PC-9 (cell line): ENCODE data around the gene TRDN. TPM values are rescaled to one million over a fixed set of nuclear protein-coding genes. Genes with fewer than 3 reads are reported as not detected.
A peak's percentile ranks its signal among the peaks of the same experiment; 100 is the strongest.
"Not testable (repeated sequence)": the region's sequence is repeated elsewhere in the genome, so short reads cannot be mapped to it uniquely, and the experiment has no call there.

Source experiments
- BruUV-seq: library from RNA; stranded (reverse); fragments of 400-500 nt; replicated peaks from 2 replicates; lab custom pipeline; 2021; lab: Mats Ljungman, UMichigan
- CTCF ChIA-PET: fragments of 300-600 bp; sonication (Branson Sonifier 250); formaldehyde crosslinking; loops from one replicate; lab custom pipeline; 2022; ENCODE audit warnings: antibody characterized with exemption; lab: Charles Lee
- POLR2A ChIA-PET: fragments of 300-600 bp; sonication (Branson Sonifier 250); formaldehyde crosslinking; loops from one replicate; lab custom pipeline; 2022; ENCODE audit warnings: antibody characterized with exemption; ENCODE audit not compliant: unreplicated experiment; lab: Charles Lee
- DNase-seq, 2 experiments: peaks; one replicate each; pipeline versions ENCODE4 v3.0.0 to v3.0.0-alpha.2; 2015 to 2022; ENCODE audit warnings: mixed read lengths in 1 of 2
- H2AFZ ChIP-seq: fragments of 200-600 bp; sonication (generic); 2 replicates; pipeline ENCODE4 v1.8.1; 2017; ENCODE audit warnings: antibody characterized with exemption
- H3F3A ChIP-seq: fragments of 200-600 bp; sonication (generic); 2 replicates; pipeline ENCODE4 v1.8.1; 2017; ENCODE audit warnings: antibody characterized with exemption, mild to moderate bottlenecking, low read depth; ENCODE audit not compliant: insufficient read depth
- H3K27ac ChIP-seq: fragments of 200-600 bp; sonication (generic); 2 replicates; pipeline ENCODE4 v1.6.1; 2016; ENCODE audit warnings: mixed run types
- H3K27me3 ChIP-seq: fragments of 200-600 bp; sonication (generic); 2 replicates; pipeline ENCODE4 v1.6.1; 2016; ENCODE audit warnings: low read depth, mixed run types; ENCODE audit not compliant: insufficient read depth
- H3K36me3 ChIP-seq: fragments of 200-600 bp; sonication (generic); 2 replicates; pipeline ENCODE4 v1.6.1; 2016; ENCODE audit warnings: low read depth, mixed run types
- H3K4me1 ChIP-seq: fragments of 200-600 bp; sonication (generic); replicated peaks from 2 replicates; pipeline ENCODE4 v1.6.1; 2016; ENCODE audit warnings: mixed run types; ENCODE audit not compliant: insufficient read depth
- H3K4me2 ChIP-seq: fragments of 200-600 bp; sonication (generic); 2 replicates; pipeline ENCODE4 v1.6.1; 2017; ENCODE audit warnings: mixed run types
- H3K4me3 ChIP-seq: fragments of 200-600 bp; sonication (generic); 2 replicates; pipeline ENCODE4 v1.6.1; 2016; ENCODE audit warnings: mixed run types
- H3K79me2 ChIP-seq: fragments of 200-600 bp; sonication (generic); 2 replicates; pipeline ENCODE4 v1.6.1; 2017; ENCODE audit warnings: low read depth, mixed run types
- H3K9me2 ChIP-seq: fragments of 200-600 bp; sonication (generic); 2 replicates; pipeline ENCODE4 v1.8.1; 2017; ENCODE audit warnings: mild to moderate bottlenecking; ENCODE audit not compliant: insufficient read depth
- H3K9me3 ChIP-seq: fragments of 200-600 bp; sonication (generic); 2 replicates; pipeline ENCODE4 v1.8.1; 2016; ENCODE audit warnings: low read depth; ENCODE audit not compliant: insufficient read depth
- H4K20me1 ChIP-seq: fragments of 200-600 bp; sonication (generic); 2 replicates; pipeline ENCODE4 v1.8.1; 2017; ENCODE audit not compliant: insufficient read depth
- EZH2 ChIP-seq: fragments of 200-600 bp; sonication (generic); IDR thresholded peaks from 2 replicates; pipeline ENCODE4 v1.8.0; 2017; ENCODE audit warnings: antibody characterized with exemption, low read depth
- intact Hi-C: fragments of 100-400 bp; cut with micrococcal nuclease; formaldehyde crosslinking; loops from one replicate; pipeline ENCODE4 v1.10.0; 2022; ENCODE audit not compliant: unreplicated experiment
- total RNA-seq: library from RNA; stranded (reverse); gene quantifications from 2 replicates; pipeline ENCODE4 v1.2.3, GENCODE V29; 2021
- TF ChIP-seq, protein P1 (sequence below): fragments of 200-600 bp; sonication (generic); conservative IDR thresholded peaks from 2 replicates; pipeline ENCODE4 v1.6.1; 2017; ENCODE audit warnings: mixed run types, antibody characterized with exemption, mild to moderate bottlenecking, moderate library complexity

Gene TRDN
- total RNA-seq, 1 experiment from 2014 or later, result not detected

- intact Hi-C loops, result no loop called here
- Histone ChIP-seq H3K4me1 (no peaks in the 10 kb centered on the region), H3F3A (no peaks in the 10 kb centered on the region), H3K79me2 (no peaks in the 10 kb centered on the region), H3K9me2 (peaks cover 8% of the 10 kb centered on the region; the same call in 1 of the 2 replicates), H3K36me3 (no peaks in the 10 kb centered on the region), H2AFZ (0 out of 2 replicates have a peak overlapping the region, but pooled peaks have one; percentile 35), H3K9me3 (no peaks in the 10 kb centered on the region), H3K27me3 (no peaks in the 10 kb centered on the region), H3K4me2 (no peak overlapping the region), H4K20me1 (no peaks in the 10 kb centered on the region), H3K27ac (no peak overlapping the region), H3K4me3 (no peak overlapping the region)
- DNase-seq, result no peak
- POLR2A ChIA-PET, result no interaction called here
- CTCF ChIA-PET, result no interaction called here
- TF ChIP-seq EZH2, result no peak
- TF ChIP-seq, protein P1, sequence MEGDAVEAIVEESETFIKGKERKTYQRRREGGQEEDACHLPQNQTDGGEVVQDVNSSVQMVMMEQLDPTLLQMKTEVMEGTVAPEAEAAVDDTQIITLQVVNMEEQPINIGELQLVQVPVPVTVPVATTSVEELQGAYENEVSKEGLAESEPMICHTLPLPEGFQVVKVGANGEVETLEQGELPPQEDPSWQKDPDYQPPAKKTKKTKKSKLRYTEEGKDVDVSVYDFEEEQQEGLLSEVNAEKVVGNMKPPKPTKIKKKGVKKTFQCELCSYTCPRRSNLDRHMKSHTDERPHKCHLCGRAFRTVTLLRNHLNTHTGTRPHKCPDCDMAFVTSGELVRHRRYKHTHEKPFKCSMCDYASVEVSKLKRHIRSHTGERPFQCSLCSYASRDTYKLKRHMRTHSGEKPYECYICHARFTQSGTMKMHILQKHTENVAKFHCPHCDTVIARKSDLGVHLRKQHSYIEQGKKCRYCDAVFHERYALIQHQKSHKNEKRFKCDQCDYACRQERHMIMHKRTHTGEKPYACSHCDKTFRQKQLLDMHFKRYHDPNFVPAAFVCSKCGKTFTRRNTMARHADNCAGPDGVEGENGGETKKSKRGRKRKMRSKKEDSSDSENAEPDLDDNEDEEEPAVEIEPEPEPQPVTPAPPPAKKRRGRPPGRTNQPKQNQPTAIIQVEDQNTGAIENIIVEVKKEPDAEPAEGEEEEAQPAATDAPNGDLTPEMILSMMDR, result no peak
- BruUV-seq, result no TSS peak
These were observed 182.3 kb downstream of the TRDN start for GRCh38 chr6:123454448-123454847.

GRCh38 chr6:123453071-123453470, 183.7 kb downstream of the TRDN start:
- H3K9me3 ChIP-seq, H3K4me2 ChIP-seq, H3F3A ChIP-seq, H3K27me3 ChIP-seq, CTCF ChIA-PET, H3K36me3 ChIP-seq, H4K20me1 ChIP-seq, H3K9me2 ChIP-seq, BruUV-seq, H3K79me2 ChIP-seq, POLR2A ChIA-PET, intact Hi-C loops, H3K27ac ChIP-seq, H2AFZ ChIP-seq, H3K4me1 ChIP-seq, DNase-seq, H3K4me3 ChIP-seq: not testable (repeated sequence)

DNA sequence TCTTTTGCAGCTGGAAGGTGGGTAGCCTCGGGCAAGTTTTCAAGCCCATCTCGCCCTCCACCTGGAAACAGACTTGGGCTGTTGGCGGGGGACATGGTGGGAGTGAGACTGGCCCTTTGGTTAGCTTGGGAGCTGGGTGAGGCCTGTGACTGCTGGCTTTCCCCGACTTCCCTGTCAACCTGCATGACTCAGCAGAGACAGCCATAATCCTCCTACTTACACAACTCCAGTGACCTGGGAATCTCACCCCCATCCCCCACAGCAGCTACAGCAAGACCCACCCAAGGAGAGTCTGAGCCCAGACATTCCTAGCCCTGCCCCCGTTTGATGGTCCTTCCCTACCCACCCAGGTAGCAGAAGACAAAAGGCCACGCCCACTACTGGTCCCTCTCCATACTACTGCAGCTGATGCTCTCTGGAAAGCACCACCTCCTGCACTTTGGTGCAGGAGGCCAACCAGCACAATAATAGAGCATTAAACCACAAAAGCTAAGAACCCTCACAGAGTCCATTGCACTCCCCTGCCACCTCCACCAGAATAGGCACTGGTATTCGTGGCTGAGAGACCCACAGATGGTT, 188.4 kb downstream of the TRDN start:
- H3K9me2 ChIP-seq, result no peaks in the 10 kb centered on the region
- no peaks in the 10 kb centered on the region for H3K79me2 ChIP-seq
- no peak overlapping the region for H3K4me2 ChIP-seq
- H2AFZ ChIP-seq, result peak overlapping the region; percentile 50
- CTCF ChIA-PET, result no interaction called here
- H3K27ac ChIP-seq, result no peak overlapping the region
- no peaks in the 10 kb centered on the region for H3K36me3 ChIP-seq
- no peak for TF ChIP-seq EZH2
- TF ChIP-seq, protein P1, result no peak
- DNase-seq, result peak in 1 of 2 experiments; percentile 6
- no TSS peak for BruUV-seq
- H3F3A ChIP-seq, result no peaks in the 10 kb centered on the region
- POLR2A ChIA-PET, result no interaction called here
- peaks cover 8% of the 10 kb centered on the region for H3K4me1 ChIP-seq
- H3K27me3 ChIP-seq, result no peaks in the 10 kb centered on the region
- no peaks in the 10 kb centered on the region for H4K20me1 ChIP-seq
- H3K9me3 ChIP-seq, result no peaks in the 10 kb centered on the region; the same call in 1 of the 2 replicates
- no peak overlapping the region for H3K4me3 ChIP-seq
- intact Hi-C loops, result no loop called here
